ENCODE measurements around the gene SLIT2.
A peak's percentile ranks its signal among the peaks of the same experiment; 100 is the strongest.

SLIT2 gene

DNA sequence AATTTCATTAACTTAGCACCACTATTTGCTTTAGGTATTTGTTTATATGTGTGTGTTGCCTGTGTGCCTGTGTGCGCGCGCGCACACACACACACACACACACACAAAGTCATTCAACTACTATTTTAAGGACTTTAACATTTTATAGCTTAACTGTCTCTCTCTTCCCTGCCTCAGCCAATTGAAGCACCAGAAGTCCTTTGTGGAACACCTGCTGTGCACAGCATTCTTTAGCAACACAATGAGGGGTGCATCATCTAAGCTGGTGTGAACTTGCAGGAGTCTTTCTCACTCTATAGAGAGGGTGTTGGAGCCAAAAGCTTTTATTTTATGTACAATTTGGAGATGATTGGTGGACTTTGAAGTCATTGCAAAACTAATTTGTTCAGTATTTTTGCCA lies 31.3 kb downstream of the SLIT2 start:
- peaks cover 4 to 27% of the 10 kb centered on the region in 2 donors for H3K4me1 ChIP-seq (ENCODE audit: control insufficient read depth in 2 of 2, insufficient read depth in 1 of 2, low read depth in 1 of 2, low read length in 2 of 2)
- no CpG with 5 or more reads among the region's 4 CpGs for WGBS, 2 donors (ENCODE audit: extremely low coverage in 2 of 2, insufficient read length in 2 of 2, insufficient replicate concordance in 1 of 2)
- no peak overlapping the region for H2BK15ac ChIP-seq (ENCODE audit: low read length)
- H2AFZ ChIP-seq (ENCODE audit: low read length): no peak overlapping the region
- H3K18ac ChIP-seq (ENCODE audit: low read length): no peak overlapping the region
- H3K4me3 ChIP-seq (ENCODE audit: low read length in 2 of 2): no peak overlapping the region
- no peak overlapping the region for H3K14ac ChIP-seq (ENCODE audit: low read length)
- H3K23ac ChIP-seq (ENCODE audit: low read depth, low read length, poor library complexity): no peak overlapping the region
- no peaks in the 10 kb centered on the region for H3K9me3 ChIP-seq (replicated peaks in 1 of 2; ENCODE audit: control insufficient read depth in 2 of 2, insufficient read depth in 1 of 2, low read depth in 1 of 2, low read length in 2 of 2)
- no peak overlapping the region for H3K4ac ChIP-seq (ENCODE audit: low read length)
- H3K79me1 ChIP-seq (ENCODE audit: low read depth, low read length): no peaks in the 10 kb centered on the region
- no peak overlapping the region for H4K91ac ChIP-seq (ENCODE audit: low read depth, low read length, poor library complexity)
- no peak overlapping the region for H3K27ac ChIP-seq (replicated peaks; ENCODE audit: low read length)
- H2AK5ac ChIP-seq (ENCODE audit: low read depth, low read length): no peak overlapping the region
- H3K9ac ChIP-seq (ENCODE audit: low read depth, low read length, poor library complexity): no peak overlapping the region
- no peak overlapping the region for H2BK12ac ChIP-seq (ENCODE audit: low read length)
- no peak overlapping the region for H4K8ac ChIP-seq (ENCODE audit: low read depth, low read length)
- H3K27me3 ChIP-seq (ENCODE audit: control insufficient read depth in 3 of 3, insufficient read depth in 3 of 3, low read depth in 1 of 3, low read length in 3 of 3): no peaks in the 10 kb centered on the region
- H3K36me3 ChIP-seq (replicated peaks in 1 of 2; ENCODE audit: control insufficient read depth in 2 of 2, insufficient read depth in 2 of 2, low read length in 2 of 2): peaks cover 0 to 7% of the 10 kb centered on the region in 2 donors
- no peak overlapping the region for H2BK120ac ChIP-seq (ENCODE audit: low read depth, low read length)
- H2BK5ac ChIP-seq (ENCODE audit: low read length): no peak overlapping the region
- peak; percentile 63 for DNase-seq (ENCODE audit: low spot score)
- no peak overlapping the region for H3K4me2 ChIP-seq (ENCODE audit: insufficient read depth, low read length, poor library complexity, severe bottlenecking)

DNA sequence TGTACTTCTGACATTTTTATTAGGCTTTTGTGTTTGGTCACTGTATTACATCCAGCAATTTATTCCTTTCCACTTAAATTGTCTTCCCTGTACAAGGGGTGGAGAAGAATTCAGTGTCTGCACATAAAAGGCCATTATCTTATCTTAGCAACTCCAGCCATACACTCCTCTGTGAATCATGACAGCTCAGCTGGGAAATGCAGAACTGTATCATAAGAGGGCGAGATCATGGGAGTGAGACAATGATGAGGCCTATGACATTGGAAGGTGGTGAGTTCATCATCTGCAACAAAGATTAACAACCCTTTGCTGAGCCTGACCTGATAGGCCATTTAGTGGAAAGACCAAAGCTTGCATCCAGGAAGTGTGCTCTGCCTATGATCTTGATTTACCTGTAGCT lies 33.3 kb downstream of the SLIT2 start:
- WGBS, 2 donors (ENCODE audit: extremely low coverage in 2 of 2, insufficient read length in 2 of 2, insufficient replicate concordance in 1 of 2): no CpG with 5 or more reads among the region's 1 CpG
- Histone ChIP-seq H3K4me2 (ENCODE audit: insufficient read depth, low read length, poor library complexity, severe bottlenecking) (no peak overlapping the region), H2BK12ac (ENCODE audit: low read length) (no peak overlapping the region), H3K79me1 (ENCODE audit: low read depth, low read length) (no peaks in the 10 kb centered on the region), H3K18ac (ENCODE audit: low read length) (no peak overlapping the region), H2AFZ (ENCODE audit: low read length) (no peak overlapping the region), H3K36me3 (replicated peaks in 1 of 2; ENCODE audit: control insufficient read depth in 2 of 2, insufficient read depth in 2 of 2, low read length in 2 of 2) (peaks cover 0 to 13% of the 10 kb centered on the region in 2 donors), H3K23ac (ENCODE audit: low read depth, low read length, poor library complexity) (no peak overlapping the region), H3K4me1 (ENCODE audit: control insufficient read depth in 2 of 2, insufficient read depth in 1 of 2, low read depth in 1 of 2, low read length in 2 of 2) (peaks cover 4 to 27% of the 10 kb centered on the region in 2 donors), H3K27me3 (ENCODE audit: control insufficient read depth in 3 of 3, insufficient read depth in 3 of 3, low read depth in 1 of 3, low read length in 3 of 3) (no peaks in the 10 kb centered on the region), H3K9ac (ENCODE audit: low read depth, low read length, poor library complexity) (no peak overlapping the region), H4K91ac (ENCODE audit: low read depth, low read length, poor library complexity) (no peak overlapping the region), H3K4me3 (ENCODE audit: low read length in 2 of 2) (no peak overlapping the region), H3K27ac (replicated peaks; ENCODE audit: low read length) (no peak overlapping the region), H2BK15ac (ENCODE audit: low read length) (no peak overlapping the region), H2BK5ac (ENCODE audit: low read length) (no peak overlapping the region), H3K4ac (ENCODE audit: low read length) (no peak overlapping the region), H3K14ac (ENCODE audit: low read length) (no peak overlapping the region), H3K9me3 (replicated peaks in 1 of 2; ENCODE audit: control insufficient read depth in 2 of 2, insufficient read depth in 1 of 2, low read depth in 1 of 2, low read length in 2 of 2) (no peaks in the 10 kb centered on the region), H4K8ac (ENCODE audit: low read depth, low read length) (no peak overlapping the region), H2BK120ac (ENCODE audit: low read depth, low read length) (no peak overlapping the region), H2AK5ac (ENCODE audit: low read depth, low read length) (no peak overlapping the region)
- no peak for DNase-seq (ENCODE audit: low spot score)

DNA sequence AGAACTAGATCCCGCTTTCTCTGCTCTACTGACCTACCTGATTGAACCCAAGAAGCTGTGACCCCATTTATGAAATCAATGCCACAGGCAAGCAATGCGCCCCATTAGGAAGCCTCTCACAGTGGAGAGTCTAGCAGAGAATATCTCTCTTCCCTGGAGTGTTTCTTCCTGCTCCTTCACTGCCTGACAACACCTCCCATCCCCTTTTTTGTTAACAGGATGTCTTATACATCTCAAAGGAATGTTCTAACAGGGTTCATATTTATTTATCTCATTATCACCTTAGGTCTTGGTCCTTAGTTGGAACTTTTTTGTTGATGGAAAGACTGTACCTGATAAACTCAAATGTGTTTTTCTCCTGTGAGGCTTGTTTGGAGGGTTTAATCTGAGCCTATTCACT lies 35.5 kb downstream of the SLIT2 start:
- H4K8ac ChIP-seq (ENCODE audit: low read depth, low read length): no peak overlapping the region
- H3K9ac ChIP-seq (ENCODE audit: low read depth, low read length, poor library complexity): no peak overlapping the region
- H3K4me3 ChIP-seq (ENCODE audit: low read length in 2 of 2): no peak overlapping the region
- peaks cover 3 to 22% of the 10 kb centered on the region in 2 donors for H3K4me1 ChIP-seq (ENCODE audit: control insufficient read depth in 2 of 2, insufficient read depth in 1 of 2, low read depth in 1 of 2, low read length in 2 of 2)
- no peak overlapping the region for H2BK5ac ChIP-seq (ENCODE audit: low read length)
- no peak overlapping the region for H4K91ac ChIP-seq (ENCODE audit: low read depth, low read length, poor library complexity)
- H3K9me3 ChIP-seq (replicated peaks in 1 of 2; ENCODE audit: control insufficient read depth in 2 of 2, insufficient read depth in 1 of 2, low read depth in 1 of 2, low read length in 2 of 2): peaks cover 0 to 2% of the 10 kb centered on the region in 2 donors
- no peak overlapping the region for H3K23ac ChIP-seq (ENCODE audit: low read depth, low read length, poor library complexity)
- no peak for DNase-seq (ENCODE audit: low spot score)
- H3K36me3 ChIP-seq (replicated peaks in 1 of 2; ENCODE audit: control insufficient read depth in 2 of 2, insufficient read depth in 2 of 2, low read length in 2 of 2): peaks cover 0 to 18% of the 10 kb centered on the region in 2 donors
- no peak overlapping the region for H3K14ac ChIP-seq (ENCODE audit: low read length)
- H3K18ac ChIP-seq (ENCODE audit: low read length): no peak overlapping the region
- no peak overlapping the region for H3K4ac ChIP-seq (ENCODE audit: low read length)
- H2BK120ac ChIP-seq (ENCODE audit: low read depth, low read length): no peak overlapping the region
- no peak overlapping the region for H2AK5ac ChIP-seq (ENCODE audit: low read depth, low read length)
- no peaks in the 10 kb centered on the region for H3K27me3 ChIP-seq (ENCODE audit: control insufficient read depth in 3 of 3, insufficient read depth in 3 of 3, low read depth in 1 of 3, low read length in 3 of 3)
- H3K27ac ChIP-seq (replicated peaks; ENCODE audit: low read length): no peak overlapping the region
- H3K4me2 ChIP-seq (ENCODE audit: insufficient read depth, low read length, poor library complexity, severe bottlenecking): no peak overlapping the region
- H2AFZ ChIP-seq (ENCODE audit: low read length): no peak overlapping the region
- H2BK15ac ChIP-seq (ENCODE audit: low read length): no peak overlapping the region
- H2BK12ac ChIP-seq (ENCODE audit: low read length): no peak overlapping the region
- no peaks in the 10 kb centered on the region for H3K79me1 ChIP-seq (ENCODE audit: low read depth, low read length)
- no CpG with 5 or more reads among the region's 2 CpGs for WGBS, 2 donors (ENCODE audit: extremely low coverage in 2 of 2, insufficient read length in 2 of 2, insufficient replicate concordance in 1 of 2)

DNA sequence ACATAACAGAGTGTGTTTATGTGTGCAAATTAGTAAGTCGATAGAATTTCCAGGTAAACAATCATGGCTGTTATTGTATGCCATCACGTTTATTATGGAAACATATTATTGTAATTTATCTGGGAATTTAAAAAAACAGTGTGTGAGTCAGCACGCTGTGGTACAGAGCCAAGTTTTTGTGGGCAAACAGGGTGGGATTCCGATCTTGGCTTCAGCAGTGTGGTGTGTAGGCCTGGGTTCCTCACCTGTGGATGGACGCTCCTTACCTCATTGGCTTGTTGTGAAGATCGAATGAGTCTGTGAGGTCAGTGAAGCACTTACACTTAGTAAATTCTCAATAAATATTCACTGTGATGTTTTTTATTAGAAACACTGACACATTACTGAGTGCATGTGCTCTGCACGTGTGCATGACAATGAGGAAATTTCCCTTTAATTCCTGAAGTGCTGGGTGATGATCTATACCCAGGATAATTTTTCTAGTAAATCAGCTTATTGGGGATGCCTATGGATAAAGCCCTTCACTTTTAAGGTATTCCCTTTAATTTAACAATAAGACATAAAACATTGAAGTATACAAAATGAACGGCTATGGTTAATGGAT lies 36.4 kb downstream of the SLIT2 start:
- WGBS, 2 donors (ENCODE audit: extremely low coverage in 2 of 2, insufficient read length in 2 of 2, insufficient replicate concordance in 1 of 2): no CpG with 5 or more reads among the region's 8 CpGs
- Histone ChIP-seq H3K27ac (replicated peaks; ENCODE audit: low read length) (no peak overlapping the region), H3K14ac (ENCODE audit: low read length) (no peak overlapping the region), H3K23ac (ENCODE audit: low read depth, low read length, poor library complexity) (no peak overlapping the region), H3K9ac (ENCODE audit: low read depth, low read length, poor library complexity) (no peak overlapping the region), H3K4me1 (ENCODE audit: control insufficient read depth in 2 of 2, insufficient read depth in 1 of 2, low read depth in 1 of 2, low read length in 2 of 2) (peaks cover 3 to 17% of the 10 kb centered on the region in 2 donors), H3K9me3 (replicated peaks in 1 of 2; ENCODE audit: control insufficient read depth in 2 of 2, insufficient read depth in 1 of 2, low read depth in 1 of 2, low read length in 2 of 2) (peaks cover 0 to 2% of the 10 kb centered on the region in 2 donors), H2BK12ac (ENCODE audit: low read length) (no peak overlapping the region), H4K8ac (ENCODE audit: low read depth, low read length) (no peak overlapping the region), H3K79me1 (ENCODE audit: low read depth, low read length) (no peaks in the 10 kb centered on the region), H2BK120ac (ENCODE audit: low read depth, low read length) (no peak overlapping the region), H3K36me3 (replicated peaks in 1 of 2; ENCODE audit: control insufficient read depth in 2 of 2, insufficient read depth in 2 of 2, low read length in 2 of 2) (peaks cover 0 to 18% of the 10 kb centered on the region in 2 donors), H3K4me3 (ENCODE audit: low read length in 2 of 2) (no peak overlapping the region), H2AK5ac (ENCODE audit: low read depth, low read length) (no peak overlapping the region), H3K27me3 (ENCODE audit: control insufficient read depth in 3 of 3, insufficient read depth in 3 of 3, low read depth in 1 of 3, low read length in 3 of 3) (no peaks in the 10 kb centered on the region), H3K18ac (ENCODE audit: low read length) (no peak overlapping the region), H2BK5ac (ENCODE audit: low read length) (no peak overlapping the region), H2AFZ (ENCODE audit: low read length) (no peak overlapping the region), H4K91ac (ENCODE audit: low read depth, low read length, poor library complexity) (no peak overlapping the region), H3K4me2 (ENCODE audit: insufficient read depth, low read length, poor library complexity, severe bottlenecking) (no peak overlapping the region), H2BK15ac (ENCODE audit: low read length) (no peak overlapping the region), H3K4ac (ENCODE audit: low read length) (no peak overlapping the region)
- no peak for DNase-seq (ENCODE audit: low spot score)

All from neuronal stem cell (in vitro differentiated cells).